GM10847 (cell line): ENCODE measurements around the gene IARS2.

Source experiments
- POLR2A ChIP-seq: IDR thresholded peaks from 2 replicates; pipeline ENCODE4 v1.6.1; 2011; ENCODE audit not compliant: insufficient read length; ENCODE audit errors: extremely low read depth

Gene IARS2

DNA sequence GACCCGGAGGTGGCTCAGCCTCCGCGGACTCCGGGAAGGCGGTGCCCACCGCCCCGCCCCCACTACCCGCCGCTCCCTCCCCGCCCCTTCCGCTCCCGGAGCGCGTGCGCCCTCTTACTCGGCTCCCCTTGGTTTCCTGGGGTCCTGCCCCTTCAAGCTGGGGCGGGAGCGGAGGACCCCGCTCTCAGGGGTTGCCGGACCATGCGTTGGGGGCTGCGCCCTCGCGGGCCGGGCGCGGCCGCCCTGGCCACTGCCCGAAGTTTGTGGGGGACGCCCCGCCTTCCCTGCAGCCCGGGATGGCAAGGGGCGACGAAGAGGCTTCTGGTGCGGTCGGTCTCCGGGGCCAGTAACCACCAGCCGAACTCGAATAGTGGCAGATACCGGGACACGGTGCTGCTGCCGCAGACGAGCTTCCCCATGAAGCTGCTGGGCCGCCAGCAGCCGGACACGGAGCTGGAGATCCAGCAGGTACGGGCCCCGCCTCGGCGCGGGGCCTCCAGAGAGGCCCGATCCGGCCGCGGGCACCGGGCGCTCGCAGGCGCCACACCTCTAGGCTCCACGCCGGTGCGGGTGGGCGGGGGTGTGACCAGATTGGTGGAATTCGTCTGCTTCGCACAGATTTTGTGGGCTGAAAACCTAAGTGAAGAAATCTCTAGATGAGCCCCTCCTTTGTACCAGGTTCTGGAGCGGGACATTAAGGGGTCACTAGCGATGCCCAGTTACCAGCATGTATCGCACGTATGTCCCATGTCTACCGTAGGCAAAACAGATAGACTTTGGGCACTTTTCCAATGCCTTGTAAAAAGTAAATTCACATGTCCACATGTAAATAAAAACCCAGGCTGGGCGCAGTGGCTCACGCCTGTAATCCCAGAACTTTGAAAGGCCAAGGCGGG lies at the start of gene IARS2:
TSS of gene IARS2 (plus strand) at position 117 of the 896 bp plus-strand sequence. CDS start at position 202, 85 bp downstream.
- TF ChIP-seq POLR2A = peak; percentile 62

DNA sequence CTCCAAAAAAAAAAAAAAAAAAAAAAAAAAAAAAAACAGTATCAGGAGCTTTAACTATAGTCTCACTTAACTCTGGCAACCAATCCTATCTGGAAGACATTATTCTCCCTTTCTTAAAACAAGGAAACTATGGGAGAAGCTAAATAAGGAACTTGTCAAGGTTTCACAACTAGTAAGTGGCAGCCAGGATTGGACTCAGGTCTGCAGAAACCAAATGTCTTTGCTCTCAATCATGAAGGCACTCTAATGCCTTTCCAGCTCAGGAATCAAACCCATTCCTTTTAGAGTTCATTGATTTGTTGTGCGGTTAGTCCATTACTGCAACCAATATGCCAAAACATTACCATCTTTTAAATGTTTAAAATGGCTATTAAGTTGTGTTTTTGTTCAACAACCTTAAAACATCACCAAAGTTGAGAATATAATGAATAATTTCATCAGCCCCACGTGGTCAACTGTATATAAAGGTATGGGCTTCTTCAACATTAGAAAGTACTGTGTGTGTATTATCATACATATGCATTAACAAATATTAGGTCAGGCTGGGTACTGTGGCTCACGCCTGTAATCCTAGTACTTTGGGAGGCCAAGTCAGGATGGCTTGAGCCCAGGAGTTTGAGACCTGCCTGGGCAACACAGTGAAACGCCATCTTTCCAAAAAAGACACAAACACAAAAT lies 49.1 kb upstream of the IARS2 start:
- no peak for TF ChIP-seq POLR2A

GRCh38 chr1:220045356-220046051 lies 48.4 kb upstream of the IARS2 start:
- no peak for TF ChIP-seq POLR2A

- peak; percentile 86 for TF ChIP-seq POLR2A
These were observed 47.6 kb upstream of the IARS2 start, which contains the start of gene EPRS1 for GRCh38 chr1:220046052-220046930. EPRS1 (minus strand) TSS chr1:220046505; CDS start chr1:220046388, 117 bp downstream.

- TF ChIP-seq POLR2A = no peak
These were observed 37.6 kb upstream of the IARS2 start for GRCh38 chr1:220056374-220056773.

DNA sequence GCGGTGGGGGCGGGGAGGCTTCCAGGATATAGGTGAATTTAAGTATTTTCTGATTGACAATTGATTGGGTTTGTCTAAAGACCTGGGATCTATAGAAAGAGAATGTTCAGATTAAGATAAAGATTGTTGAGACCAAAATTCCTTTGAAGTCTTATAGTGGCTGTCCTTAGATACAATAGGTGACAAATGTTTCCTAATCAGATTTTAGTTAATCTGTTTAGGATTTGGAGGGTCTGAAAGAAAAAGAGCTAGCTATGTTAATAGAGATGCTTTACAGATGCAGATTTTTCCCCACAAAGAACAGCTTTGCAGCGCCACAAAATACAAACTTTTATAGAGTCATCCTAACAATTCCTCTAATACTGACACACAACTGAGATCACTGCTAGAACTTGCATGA lies 33.1 kb upstream of the IARS2 start:
- no peak for TF ChIP-seq POLR2A

DNA sequence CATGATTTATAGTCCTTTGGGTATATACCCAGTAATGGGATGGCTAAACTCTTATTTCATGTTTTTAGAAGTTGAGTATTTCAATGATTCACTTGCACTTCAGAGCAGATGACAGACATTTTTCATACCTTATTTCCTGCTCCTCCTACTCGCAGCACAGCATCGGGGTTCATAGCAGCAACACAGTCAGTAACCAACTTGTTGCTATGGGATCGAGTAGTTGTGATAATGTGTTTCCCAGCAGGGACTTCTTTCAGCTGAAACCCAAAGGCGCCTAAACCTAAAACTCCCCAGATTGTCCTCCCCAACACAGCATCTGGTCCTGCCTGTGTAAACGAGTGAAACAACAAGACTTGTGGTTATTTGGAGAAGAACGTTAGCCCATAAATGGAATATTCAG lies 31.3 kb upstream of the IARS2 start:
- TF ChIP-seq POLR2A = no peak

GRCh38 chr1:220067269-220068204 lies 26.4 kb upstream of the IARS2 start:
- TF ChIP-seq POLR2A = no peak

DNA sequence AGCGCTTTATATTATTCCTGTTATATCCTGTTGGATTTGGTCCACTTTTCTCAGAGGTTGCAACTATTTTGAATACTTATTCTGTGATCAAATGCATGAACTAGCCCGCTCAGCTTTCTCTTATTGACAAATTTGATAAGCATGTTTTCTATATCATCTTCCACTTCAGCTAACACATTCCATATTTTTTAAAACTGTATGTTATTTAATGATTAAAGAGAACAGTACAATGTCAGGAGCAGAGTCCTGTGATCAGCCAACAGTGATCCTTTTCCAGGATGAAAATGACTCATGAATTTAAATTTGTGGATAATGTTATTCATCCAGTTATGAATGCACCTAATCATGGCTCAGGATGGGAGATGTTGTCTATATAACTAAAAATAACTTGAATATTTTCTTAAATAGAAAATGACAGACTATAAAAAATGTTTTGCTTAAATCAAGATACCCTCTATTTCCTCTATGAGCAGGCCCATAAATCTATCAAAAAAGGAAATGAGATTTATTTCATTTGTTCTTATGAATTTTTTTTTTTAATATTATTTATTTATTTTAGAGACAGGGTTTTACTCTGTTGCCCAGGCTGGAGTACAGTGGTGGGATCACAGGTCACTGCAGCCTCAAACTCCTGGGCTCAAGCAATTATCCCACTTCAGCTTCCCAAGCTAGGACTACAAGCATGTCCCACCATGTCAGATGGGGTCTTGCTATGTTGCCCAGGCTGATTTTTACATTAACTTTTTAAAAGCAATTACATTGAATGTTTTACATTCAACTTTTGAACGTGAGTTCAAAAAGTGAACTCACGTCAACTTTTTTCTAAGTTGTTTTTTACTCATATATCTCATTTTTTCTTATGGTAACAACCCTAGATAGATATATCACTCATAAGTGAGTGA lies 16.8 kb upstream of the IARS2 start:
- TF ChIP-seq POLR2A = no peak

DNA sequence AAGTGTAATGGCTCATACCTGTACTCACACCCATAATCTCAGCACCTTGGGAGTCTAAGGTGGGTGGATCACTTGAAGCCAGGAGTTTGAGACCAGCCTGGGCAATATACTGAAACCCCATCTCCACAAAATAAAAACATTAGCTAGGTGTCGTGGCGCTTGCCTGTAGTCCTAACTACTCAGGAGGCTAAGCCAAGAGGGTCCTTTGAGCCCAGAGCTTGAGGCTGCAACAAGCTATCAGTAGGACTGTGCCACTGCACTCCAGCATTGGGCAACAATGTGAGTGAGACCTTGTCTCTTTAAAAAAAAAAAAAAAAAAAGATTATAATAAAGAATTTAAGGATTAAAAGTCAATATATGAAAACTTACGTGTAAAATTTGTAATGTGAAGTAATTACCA lies 16.0 kb upstream of the IARS2 start:
- no peak for TF ChIP-seq POLR2A

DNA sequence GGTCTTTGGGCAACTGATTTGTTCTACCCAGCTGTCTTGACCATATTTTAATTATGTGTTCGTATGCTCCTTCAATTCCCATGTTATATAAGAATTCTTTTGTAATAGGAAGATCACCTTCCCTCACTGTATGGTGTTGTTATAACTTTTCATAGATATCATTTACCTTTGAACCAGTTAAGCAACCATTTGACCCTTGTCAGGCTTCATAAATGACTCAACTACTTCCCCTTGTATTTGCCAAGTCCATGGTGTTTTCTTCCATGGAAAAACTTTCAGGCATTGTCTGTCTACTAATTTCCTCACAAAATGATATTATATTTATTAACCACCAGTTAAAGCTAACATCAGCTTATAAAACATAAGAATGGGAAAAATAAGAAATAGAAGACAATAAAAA lies 9.5 kb upstream of the IARS2 start:
- TF ChIP-seq POLR2A = no peak

GRCh38 chr1:220089650-220090556 lies 4.0 kb upstream of the IARS2 start, which contains the start of gene BPNT1:
BPNT1 (minus strand) TSS chr1:220089788; CDS start chr1:220079846, 9,942 bp downstream.
- peak; percentile 69 for TF ChIP-seq POLR2A
